HG03060 (cell line): ENCODE data around the gene AFF1.

ENCODE experiments used
- ATAC-seq: cut with Tn5 transposase; IDR thresholded peaks from one replicate; pipeline ENCODE4 v1.9.1; 2021; ENCODE audit warnings: low read depth, moderate number of reproducible peaks; ENCODE audit not compliant: unreplicated experiment

The AFF1 gene

GRCh38 chr4:87185146-87185870 lies 250.5 kb downstream of the AFF1 start:
- ATAC-seq: no peak

GRCh38 chr4:87188048-87188447 lies 253.2 kb downstream of the AFF1 start:
- ATAC-seq: no peak

GRCh38 chr4:87188932-87189331 lies 254.1 kb downstream of the AFF1 start:
- no peak for ATAC-seq
